ENCODE measurements around the gene ITM2B.

GRCh38 chr13:48292650-48293049 lies 59.6 kb downstream of the ITM2B start:
- TF ChIP-seq EGR1 (IDR thresholded peaks at IDR 0.05; ENCODE audit: low read depth in 2 of 2) (no peak), RAD21 (IDR thresholded peaks at IDR 0.05) (no peak)
